Measurements from ENCODE around the gene SLC35F6.
"Not testable (repeated sequence)": the region's sequence is repeated elsewhere in the genome, so short reads cannot be mapped to it uniquely, and the experiment has no call there.

SLC35F6 gene

GRCh38 chr2:26756337-26756736 is 7.7 kb upstream of the SLC35F6 start:
- no peak for DNase-seq (ENCODE audit: low read depth)

DNA sequence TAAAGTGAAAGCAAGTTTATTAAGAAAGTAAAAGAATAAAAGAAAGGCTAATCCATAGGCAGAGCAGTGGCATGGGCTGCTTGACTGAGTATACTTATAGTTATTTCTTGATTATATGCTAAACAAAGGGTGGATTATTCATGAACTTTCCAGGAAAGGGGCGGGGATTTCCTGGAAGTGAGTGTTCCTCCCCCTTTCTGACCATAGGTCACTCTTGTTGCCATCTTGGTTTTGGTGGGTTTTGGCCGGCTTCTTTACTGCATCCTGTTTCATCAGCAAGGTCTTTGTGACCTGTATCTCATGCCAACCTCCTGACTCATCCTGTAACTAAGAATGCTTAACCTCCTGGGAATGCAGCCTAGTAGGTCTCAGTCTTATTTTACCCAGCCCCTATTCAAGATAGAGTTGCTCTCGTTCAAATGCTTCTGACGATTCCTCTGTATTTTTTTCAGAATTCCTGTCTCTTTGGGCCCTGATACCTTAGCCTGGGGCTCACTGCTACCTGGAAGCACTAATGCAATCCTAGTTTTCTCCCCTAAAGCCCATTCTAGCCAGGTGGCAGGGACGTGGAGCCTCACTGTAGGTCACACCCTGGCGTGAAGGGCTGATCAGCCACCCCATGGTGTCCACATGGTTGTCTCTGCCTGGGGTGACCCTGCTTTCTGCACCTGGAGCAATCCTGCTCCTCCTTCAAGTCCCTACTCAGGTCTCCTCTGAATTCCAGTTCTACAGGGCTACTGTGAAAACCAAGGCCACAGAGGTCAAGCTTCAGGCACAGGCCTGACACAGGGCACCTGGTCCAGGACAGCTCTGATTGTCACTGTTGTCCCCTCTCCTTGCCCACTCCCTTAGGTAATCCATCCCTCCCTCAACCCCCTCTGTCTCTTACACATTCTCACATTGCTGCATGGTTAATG is 6.0 kb upstream of the SLC35F6 start:
- peak; percentile 99 for DNase-seq (ENCODE audit: low read depth)

DNA sequence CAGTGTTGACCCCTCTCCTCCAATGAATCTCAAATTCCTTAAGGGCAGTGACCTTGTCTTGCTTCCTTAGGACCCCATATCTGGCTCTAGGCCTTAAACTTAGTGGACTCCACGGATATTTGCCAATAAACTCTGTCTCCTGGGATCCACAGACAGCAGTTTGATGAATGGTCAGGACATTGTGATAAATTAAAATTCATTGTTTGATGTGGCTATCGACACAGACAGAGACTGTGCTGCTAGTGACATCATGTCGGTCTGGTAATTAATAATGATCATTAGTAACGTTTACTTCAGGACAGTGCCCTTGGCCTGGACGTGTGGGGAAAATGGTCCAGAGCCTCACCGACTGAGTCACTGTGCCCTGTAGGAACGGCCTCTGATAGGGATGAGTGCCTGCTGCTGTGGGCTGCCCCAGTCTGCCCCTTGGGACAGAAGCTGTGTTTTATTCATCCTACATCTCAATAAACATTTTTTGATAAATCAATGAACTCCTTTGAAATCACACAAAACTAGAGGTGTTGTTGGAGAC is 5.2 kb upstream of the SLC35F6 start:
- no peak for DNase-seq (ENCODE audit: low read depth)

GRCh38 chr2:26759845-26760244 is 4.2 kb upstream of the SLC35F6 start:
- no peak for DNase-seq (ENCODE audit: low read depth)

GRCh38 chr2:26760991-26761390 is 3.1 kb upstream of the SLC35F6 start:
- DNase-seq (ENCODE audit: low read depth) = not testable (repeated sequence)

DNA sequence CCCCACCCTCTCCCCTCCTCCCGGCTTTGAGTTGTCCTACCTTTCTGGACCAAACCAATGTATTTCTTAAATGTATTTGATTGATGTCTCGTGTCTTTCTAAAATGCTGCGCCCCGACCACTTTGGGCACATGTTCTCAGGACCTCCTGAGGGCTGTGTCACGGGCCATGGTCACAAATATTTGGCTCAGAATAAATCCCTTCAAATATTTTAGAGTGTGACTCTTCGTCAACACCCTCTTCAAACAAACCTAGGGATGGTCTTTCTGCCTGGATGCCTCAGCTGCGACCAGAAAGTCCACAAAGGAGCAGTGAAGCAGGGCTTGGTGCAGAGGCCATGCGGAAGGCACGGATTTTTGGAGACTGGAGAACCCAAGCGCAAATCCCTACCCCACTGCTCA is 1.1 kb upstream of the SLC35F6 start:
- no peak for DNase-seq (ENCODE audit: low read depth)

- DNase-seq (ENCODE audit: low read depth) = no peak
Measured at GRCh38 chr2:26764906-26765305, 822 bp downstream of the SLC35F6 start.

DNA sequence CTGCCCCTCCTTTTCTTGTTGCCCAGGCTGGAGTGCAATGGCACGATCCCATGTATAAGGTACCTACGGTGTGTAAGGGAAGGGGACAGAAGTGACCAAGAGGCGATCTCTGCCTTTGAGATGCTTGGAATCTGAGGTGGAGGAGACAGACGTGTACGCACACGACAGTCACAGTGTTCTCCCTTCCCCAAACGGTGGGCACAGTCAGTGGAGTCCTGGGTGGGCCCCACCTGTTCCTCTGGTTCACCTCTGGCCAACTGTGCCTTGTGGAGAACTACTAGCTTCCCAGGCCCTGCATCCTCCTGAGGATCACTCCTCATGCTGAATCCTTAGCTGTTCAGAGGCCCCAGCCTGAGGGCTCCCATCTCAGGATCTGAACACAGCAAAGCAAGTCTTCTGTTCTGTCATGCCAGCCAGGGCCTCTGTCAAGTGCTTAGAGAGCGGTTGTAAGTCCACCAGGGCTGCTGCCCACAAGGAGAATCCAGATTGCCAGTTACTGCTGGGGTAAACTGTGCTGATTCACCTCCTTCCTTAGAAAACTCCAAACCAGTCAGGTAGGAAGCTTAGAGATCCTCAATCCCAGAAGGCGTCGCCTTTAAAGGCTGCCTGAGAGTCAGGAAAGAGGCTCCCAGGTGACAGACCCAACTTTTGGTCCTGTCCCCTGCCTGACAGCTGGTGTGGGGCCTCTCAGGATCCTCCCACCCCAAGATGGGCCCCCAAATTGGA is 1.6 kb downstream of the SLC35F6 start:
- DNase-seq (ENCODE audit: low read depth) = no peak

DNA sequence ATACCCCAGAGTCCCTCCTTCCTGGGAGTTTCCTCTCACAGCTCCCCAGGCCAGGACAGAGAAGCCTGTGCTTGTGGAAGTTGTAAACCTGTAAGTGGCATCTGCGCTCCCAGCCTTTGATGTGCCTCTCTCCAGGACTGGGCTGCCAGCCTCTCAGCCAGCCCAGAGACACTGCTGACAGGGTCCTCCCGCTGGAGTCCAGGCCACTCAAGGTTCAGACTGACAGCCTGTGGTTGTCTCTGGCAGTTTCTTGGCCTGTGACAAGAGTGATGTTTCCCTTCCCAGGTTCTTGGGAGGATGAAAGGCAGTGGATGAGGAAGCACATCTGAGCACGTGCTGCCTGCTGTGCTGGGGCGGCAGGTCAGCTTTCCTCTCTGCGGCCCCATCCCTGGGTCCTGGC is 3.0 kb downstream of the SLC35F6 start:
- no peak for DNase-seq (ENCODE audit: low read depth)

- DNase-seq (ENCODE audit: low read depth) = no peak
Measured at GRCh38 chr2:26767894-26768487, 3.9 kb downstream of the SLC35F6 start.

GRCh38 chr2:26768759-26769088 is 4.6 kb downstream of the SLC35F6 start:
- no peak for DNase-seq (ENCODE audit: low read depth)

- peak; percentile 27 for DNase-seq (ENCODE audit: low read depth)
Measured at GRCh38 chr2:26769089-26769761, 5.1 kb downstream of the SLC35F6 start.

DNA sequence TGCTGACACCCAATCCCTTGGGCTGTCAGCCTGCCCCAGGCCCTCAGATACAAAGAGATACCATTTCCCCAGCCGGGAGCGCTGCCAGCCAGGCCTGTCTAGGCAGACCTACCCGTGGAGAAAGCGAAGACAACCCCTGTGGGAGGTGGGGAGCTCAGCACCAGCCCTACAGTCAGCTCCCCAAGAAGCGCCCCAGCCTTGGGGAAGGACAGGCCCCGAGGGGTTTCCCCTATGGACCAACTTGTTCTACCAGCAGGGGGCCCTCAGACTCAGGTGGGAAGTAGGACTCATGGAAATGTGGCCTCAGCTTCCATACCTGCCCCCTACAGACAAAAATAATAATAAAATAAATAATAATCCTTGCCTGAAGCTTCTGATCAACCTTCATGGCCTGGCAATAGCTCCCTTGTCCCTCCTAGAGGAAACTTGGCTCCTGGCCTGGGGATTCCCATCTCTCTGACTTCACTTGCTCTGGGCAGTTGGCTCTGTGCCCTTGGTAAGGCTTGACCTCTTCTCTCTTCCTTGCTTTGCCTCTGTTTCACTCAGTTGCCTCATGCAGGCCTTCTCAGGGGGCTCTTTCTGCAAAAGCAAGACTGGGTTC is 7.0 kb downstream of the SLC35F6 start:
- DNase-seq (ENCODE audit: low read depth) = peak; percentile 96

GRCh38 chr2:26772064-26773001 is 8.2 kb downstream of the SLC35F6 start:
- DNase-seq (ENCODE audit: low read depth) = peak; percentile 98

- DNase-seq (ENCODE audit: low read depth) = no peak
Measured at GRCh38 chr2:26776195-26776800, 12.2 kb downstream of the SLC35F6 start.

- no peak for DNase-seq (ENCODE audit: low read depth)
Measured at GRCh38 chr2:26778098-26778497, 14.0 kb downstream of the SLC35F6 start.

DNA sequence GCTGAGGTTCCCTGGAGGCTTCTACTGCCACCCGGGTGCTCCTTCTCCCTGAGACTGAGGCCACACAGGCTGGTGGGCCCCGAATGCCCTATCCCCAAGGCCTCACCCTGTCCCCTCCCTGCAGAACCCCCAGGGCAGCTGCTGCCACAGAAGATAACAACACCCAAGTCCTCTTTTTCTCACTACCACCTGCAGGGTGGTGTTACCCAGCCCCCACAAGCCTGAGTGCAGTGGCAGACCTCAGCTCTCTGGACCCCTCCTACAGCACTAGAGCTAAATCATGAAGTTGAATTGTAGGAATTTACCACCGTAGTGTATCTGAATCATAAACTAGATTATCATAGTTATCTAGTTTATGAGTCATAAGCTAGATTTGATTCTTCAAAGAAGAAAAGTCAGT is 14.4 kb downstream of the SLC35F6 start:
- no peak for DNase-seq (ENCODE audit: low read depth)

- DNase-seq (ENCODE audit: low read depth) = no peak
Measured at GRCh38 chr2:26780203-26780760, 16.2 kb downstream of the SLC35F6 start.

DNA sequence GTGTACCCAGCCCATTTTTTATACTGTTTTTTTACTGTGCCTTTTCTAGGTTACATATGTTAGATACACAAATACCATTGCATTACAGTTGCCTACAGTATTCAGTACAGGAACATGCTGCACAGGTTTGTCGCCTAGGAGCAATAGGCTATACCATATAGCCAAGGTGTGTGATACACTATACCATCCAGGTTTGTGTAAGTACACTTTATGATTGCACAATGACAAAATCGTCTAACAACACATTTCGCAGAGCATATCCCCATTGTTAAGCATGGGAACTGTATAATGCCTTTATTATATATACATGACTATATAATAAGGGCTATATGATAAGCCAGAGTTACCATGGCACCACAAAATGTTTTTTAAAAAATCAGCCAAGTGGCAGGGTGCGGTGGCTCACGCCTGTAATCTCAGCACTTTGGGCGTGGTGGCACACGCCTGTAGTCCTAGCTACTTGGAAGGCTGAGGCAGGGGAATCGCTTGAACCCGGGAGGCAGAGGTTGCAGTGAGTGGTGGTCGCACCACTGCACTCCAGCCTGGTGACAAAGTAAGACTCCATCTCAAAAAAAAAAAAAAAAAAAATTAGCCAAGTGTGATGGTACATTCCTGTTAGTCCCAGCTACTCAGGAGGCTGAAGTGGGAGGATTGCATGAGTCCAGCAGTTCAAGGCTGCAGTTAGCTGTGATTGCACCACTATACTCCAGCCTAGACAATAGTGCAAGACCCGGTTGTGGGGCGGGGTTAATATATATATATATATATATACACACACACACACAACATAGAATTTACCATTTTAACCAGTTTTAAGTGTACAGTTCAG is 19.0 kb downstream of the SLC35F6 start:
- no peak for DNase-seq (ENCODE audit: low read depth)
